Choroid plexus epithelial cell (primary cell): ENCODE measurements around the gene SLC17A4.
"Not testable (repeated sequence)": the region's sequence is repeated elsewhere in the genome, so short reads cannot be mapped to it uniquely, and the experiment has no call there.

ENCODE experiments used
- DNase-seq: peaks from one replicate; pipeline ENCODE4 v3.0.0-alpha.2; 2010; ENCODE audit warnings: low read depth
- H3K4me3 ChIP-seq: 2 replicates; pipeline ENCODE4 v1.5.1; 2011; ENCODE audit warnings: low read depth, mild to moderate bottlenecking, control low read depth, low read length, moderate library complexity
- CTCF ChIP-seq: conservative IDR thresholded peaks from 2 replicates; pipeline ENCODE4 v1.5.1; 2011; ENCODE audit warnings: low read depth, mild to moderate bottlenecking, control low read depth, inconsistent platforms, low read length, moderate library complexity

SLC17A4 gene

GRCh38 chr6:25732468-25733198, 21.9 kb upstream of the SLC17A4 start:
- DNase-seq, result no peak
- TF ChIP-seq CTCF, result no peak
- no peak overlapping the region for H3K4me3 ChIP-seq

- TF ChIP-seq CTCF, result no peak
- no peak for DNase-seq
- no peak overlapping the region for H3K4me3 ChIP-seq
These were observed 19.3 kb upstream of the SLC17A4 start for GRCh38 chr6:25735261-25735660.

GRCh38 chr6:25743868-25744267, 10.7 kb upstream of the SLC17A4 start:
- H3K4me3 ChIP-seq, result no peak overlapping the region
- DNase-seq, result no peak
- TF ChIP-seq CTCF, result no peak

- DNase-seq, result no peak
- TF ChIP-seq CTCF, result no peak
- no peak overlapping the region for H3K4me3 ChIP-seq
These were observed 8.7 kb upstream of the SLC17A4 start for GRCh38 chr6:25745836-25746235.

- H3K4me3 ChIP-seq, result no peak overlapping the region
- DNase-seq, result no peak
- TF ChIP-seq CTCF, result no peak
These were observed 7.6 kb upstream of the SLC17A4 start for GRCh38 chr6:25746968-25747367.

- TF ChIP-seq CTCF, result no peak
- no peak overlapping the region for H3K4me3 ChIP-seq
- no peak for DNase-seq
These were observed 7.1 kb upstream of the SLC17A4 start for GRCh38 chr6:25747477-25747876.

- no peak for TF ChIP-seq CTCF
- no peak overlapping the region for H3K4me3 ChIP-seq
- DNase-seq, result no peak
These were observed 6.5 kb upstream of the SLC17A4 start for GRCh38 chr6:25748049-25748448.

- not testable (repeated sequence) for DNase-seq, H3K4me3 ChIP-seq
These were observed 5.7 kb upstream of the SLC17A4 start for GRCh38 chr6:25748601-25749517.
